ENCODE results near the gene FGD1. TPM values are rescaled to one million over a fixed set of nuclear protein-coding genes. Genes with fewer than 3 reads are reported as not detected.

The FGD1 gene
- total RNA-seq, 2 donors from 2014 or later: 23.9 to 46.0 TPM

GRCh38 chrX:54447461-54447860 lies 48.6 kb downstream of the FGD1 start:
- TF ChIP-seq CTCF (conservative IDR thresholded peaks at IDR 0.05): peak; percentile 62
- Histone ChIP-seq H3K4me1 (ENCODE audit: control insufficient read depth, insufficient read depth, low read length) (no peaks in the 10 kb centered on the region), H3K9ac (ENCODE audit: extremely low read depth, low read length, poor library complexity, severe bottlenecking) (no peak overlapping the region), H3K27ac (ENCODE audit: low read depth, low read length) (no peak overlapping the region), H3K9me3 (ENCODE audit: control insufficient read depth, low read length) (no peaks in the 10 kb centered on the region), H3K4me3 (ENCODE audit: low read length) (no peak overlapping the region), H3K36me3 (ENCODE audit: control insufficient read depth, insufficient read depth, low read length) (peaks cover 36% of the 10 kb centered on the region), H3K27me3 (ENCODE audit: control insufficient read depth, insufficient read depth, low read length, poor library complexity, severe bottlenecking) (no peaks in the 10 kb centered on the region)
- Mint-ChIP-seq H3K27me3 (ENCODE audit: insufficient read depth) (no peaks in the 10 kb centered on the region), H3K27ac (no peak overlapping the region), H3K9me3 (peaks cover 58% of the 10 kb centered on the region), H3K4me1 (no peaks in the 10 kb centered on the region), H3K4me3 (no peak overlapping the region), H3K36me3 (ENCODE audit: low read depth) (peaks cover 28% of the 10 kb centered on the region)
- DNase-seq: peak; percentile 71
- 82% methylated on average over 5 of the region's 5 CpGs; no CpG with 5 or more reads in 1 of the 2 experiments for WGBS, 2 experiments (ENCODE audit: insufficient coverage in 1 of 2, insufficient read length in 1 of 2)

GRCh38 chrX:54446084-54446483 lies 50.0 kb downstream of the FGD1 start:
- Histone ChIP-seq H3K9me3 (ENCODE audit: control insufficient read depth, low read length) (no peaks in the 10 kb centered on the region), H3K27ac (ENCODE audit: low read depth, low read length) (no peak overlapping the region), H3K9ac (ENCODE audit: extremely low read depth, low read length, poor library complexity, severe bottlenecking) (no peak overlapping the region), H3K36me3 (ENCODE audit: control insufficient read depth, insufficient read depth, low read length) (peaks cover 36% of the 10 kb centered on the region), H3K4me1 (ENCODE audit: control insufficient read depth, insufficient read depth, low read length) (no peaks in the 10 kb centered on the region), H3K4me3 (ENCODE audit: low read length) (no peak overlapping the region), H3K27me3 (ENCODE audit: control insufficient read depth, insufficient read depth, low read length, poor library complexity, severe bottlenecking) (no peaks in the 10 kb centered on the region)
- no peaks in the 10 kb centered on the region for H3K27me3 Mint-ChIP-seq (ENCODE audit: insufficient read depth)
- H3K4me1 Mint-ChIP-seq: peaks cover 4% of the 10 kb centered on the region
- H3K9me3 Mint-ChIP-seq: peaks cover 66% of the 10 kb centered on the region
- no peak overlapping the region for H3K4me3 Mint-ChIP-seq
- 87% methylated on average over 17 of the region's 17 CpGs; no CpG with 5 or more reads in 1 of the 2 experiments for WGBS, 2 experiments (ENCODE audit: insufficient coverage in 1 of 2, insufficient read length in 1 of 2)
- peak; percentile 70 for DNase-seq
- no peak for TF ChIP-seq CTCF (conservative IDR thresholded peaks at IDR 0.05)
- H3K27ac Mint-ChIP-seq: no peak overlapping the region
- H3K36me3 Mint-ChIP-seq (ENCODE audit: low read depth): peaks cover 32% of the 10 kb centered on the region

- no peak overlapping the region for H3K9ac ChIP-seq (ENCODE audit: extremely low read depth, low read length, poor library complexity, severe bottlenecking)
- peaks cover 66% of the 10 kb centered on the region for H3K9me3 Mint-ChIP-seq
- H3K27me3 Mint-ChIP-seq (ENCODE audit: insufficient read depth): no peaks in the 10 kb centered on the region
- TF ChIP-seq CTCF (conservative IDR thresholded peaks at IDR 0.05): no peak
- WGBS, 2 experiments (ENCODE audit: insufficient coverage in 1 of 2, insufficient read length in 1 of 2): 98 to 100% methylated on average over 1 to 6 of the region's 6 CpGs
- H3K27ac ChIP-seq (ENCODE audit: low read depth, low read length): no peak overlapping the region
- no peaks in the 10 kb centered on the region for H3K4me1 ChIP-seq (ENCODE audit: control insufficient read depth, insufficient read depth, low read length)
- peaks cover 4% of the 10 kb centered on the region for H3K4me1 Mint-ChIP-seq
- no peaks in the 10 kb centered on the region for H3K9me3 ChIP-seq (ENCODE audit: control insufficient read depth, low read length)
- peak; percentile 45 for DNase-seq
- H3K27ac Mint-ChIP-seq: peak overlapping the region; percentile 18
- H3K36me3 Mint-ChIP-seq (ENCODE audit: low read depth): peaks cover 29% of the 10 kb centered on the region
- no peaks in the 10 kb centered on the region for H3K27me3 ChIP-seq (ENCODE audit: control insufficient read depth, insufficient read depth, low read length, poor library complexity, severe bottlenecking)
- no peak overlapping the region for H3K4me3 Mint-ChIP-seq
- H3K4me3 ChIP-seq (ENCODE audit: low read length): no peak overlapping the region
- peaks cover 29% of the 10 kb centered on the region for H3K36me3 ChIP-seq (ENCODE audit: control insufficient read depth, insufficient read depth, low read length)
Observed at GRCh38 chrX:54444752-54445151, 51.3 kb downstream of the FGD1 start.
